HG03521 (cell line): Measurements from ENCODE around the gene WDR19.
"Not testable (repeated sequence)": the region's sequence is repeated elsewhere in the genome, so short reads cannot be mapped to it uniquely, and the experiment has no call there.

Experiments used
- ATAC-seq: cut with Tn5 transposase; IDR thresholded peaks from one replicate; pipeline ENCODE4 v1.9.1; 2021; ENCODE audit warnings: mild to moderate bottlenecking, moderate library complexity; ENCODE audit not compliant: unreplicated experiment

Gene WDR19

DNA sequence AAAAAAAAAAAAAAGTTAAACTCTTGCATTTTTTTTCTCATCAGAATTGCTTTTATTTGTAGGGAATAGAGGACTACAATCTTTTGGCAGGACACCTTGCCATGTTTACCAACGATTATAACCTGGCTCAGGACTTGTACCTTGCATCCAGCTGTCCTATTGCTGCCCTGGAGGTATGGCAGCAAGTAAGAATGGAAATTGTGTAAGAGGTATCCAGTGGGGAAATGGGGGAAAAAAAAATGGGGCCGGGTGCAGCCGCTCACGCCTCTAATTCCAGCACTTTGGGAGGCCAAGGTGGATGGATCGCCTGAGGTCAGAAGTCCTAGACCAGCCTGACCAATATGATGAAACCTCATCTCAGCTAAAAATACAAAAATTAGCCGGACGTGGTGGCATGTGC, 49.8 kb downstream of the WDR19 start:
- no peak for ATAC-seq

DNA sequence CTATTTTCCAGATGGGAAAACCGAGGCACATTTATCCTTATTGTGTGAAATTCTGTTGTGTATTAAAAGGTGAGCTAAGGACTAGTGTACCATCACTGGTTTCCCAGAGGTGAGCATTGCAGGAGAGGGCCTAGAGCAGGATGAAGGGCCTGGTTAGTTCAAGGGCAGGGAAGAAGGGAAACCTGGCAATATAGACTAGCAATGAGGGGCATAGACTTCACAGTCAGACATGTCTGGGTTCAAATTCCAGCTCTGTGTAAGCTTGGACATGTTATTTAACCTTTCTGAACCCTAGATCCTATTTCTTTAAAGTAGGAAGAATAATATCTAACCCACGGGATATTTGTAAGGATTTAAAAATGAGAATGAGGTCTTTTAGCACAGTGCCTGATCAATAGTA, 50.8 kb downstream of the WDR19 start:
- no peak for ATAC-seq

DNA sequence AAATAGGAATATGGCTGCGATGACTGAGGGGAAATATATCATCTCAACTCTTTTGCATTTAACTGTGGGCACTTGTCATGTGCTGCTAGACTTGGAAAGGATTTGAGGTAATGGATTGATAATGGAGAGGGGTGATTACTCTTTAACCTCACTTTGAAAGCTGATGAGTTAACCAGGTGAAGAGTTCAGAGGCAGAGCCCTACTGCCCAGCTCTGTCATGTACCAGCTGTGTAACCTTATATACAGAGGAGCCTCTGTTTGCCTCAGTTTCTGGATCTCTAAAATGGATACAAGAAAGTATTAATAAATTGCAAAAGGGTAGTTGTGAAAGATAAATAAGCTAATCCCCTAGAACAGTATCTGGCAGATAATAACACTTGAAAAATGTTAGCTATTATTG, 51.5 kb downstream of the WDR19 start:
- ATAC-seq: no peak

DNA sequence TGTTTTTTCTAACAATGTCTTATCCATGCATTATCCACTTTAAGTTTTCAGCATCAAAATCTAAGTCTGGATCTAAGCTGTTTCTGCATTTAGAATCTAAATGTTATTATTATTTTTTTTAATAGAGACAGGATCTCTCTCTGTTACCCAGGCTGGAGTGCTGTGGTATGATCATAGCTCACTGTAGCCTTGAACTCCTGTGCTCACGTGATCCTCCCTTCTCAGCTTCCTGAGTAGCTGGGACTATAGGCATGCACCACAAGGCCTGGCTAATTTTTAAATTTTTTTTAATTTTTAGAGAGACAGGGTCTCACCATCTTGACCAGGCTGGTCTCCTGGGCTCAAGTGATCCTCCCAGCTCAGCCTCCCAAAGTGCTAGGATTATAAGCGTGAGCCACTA, 52.7 kb downstream of the WDR19 start:
- ATAC-seq: no peak

DNA sequence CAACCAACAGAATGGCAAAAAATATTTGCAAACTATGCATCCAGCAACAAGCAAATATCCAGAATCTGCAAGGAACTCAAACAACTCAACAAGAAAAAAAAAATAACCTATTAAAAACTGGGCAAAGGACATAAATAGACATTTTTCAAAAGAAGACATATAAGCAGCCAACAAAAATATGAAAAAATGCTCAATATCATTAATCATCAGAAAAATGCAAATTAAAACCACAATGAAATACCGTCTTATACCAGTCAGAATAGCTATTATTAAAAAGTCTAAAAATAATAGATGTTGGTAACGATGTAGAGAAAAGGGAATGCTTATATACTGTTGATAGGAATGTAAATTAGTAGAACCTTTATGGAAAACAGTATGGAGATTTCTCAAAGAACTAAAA, 53.4 kb downstream of the WDR19 start:
- ATAC-seq: no peak

DNA sequence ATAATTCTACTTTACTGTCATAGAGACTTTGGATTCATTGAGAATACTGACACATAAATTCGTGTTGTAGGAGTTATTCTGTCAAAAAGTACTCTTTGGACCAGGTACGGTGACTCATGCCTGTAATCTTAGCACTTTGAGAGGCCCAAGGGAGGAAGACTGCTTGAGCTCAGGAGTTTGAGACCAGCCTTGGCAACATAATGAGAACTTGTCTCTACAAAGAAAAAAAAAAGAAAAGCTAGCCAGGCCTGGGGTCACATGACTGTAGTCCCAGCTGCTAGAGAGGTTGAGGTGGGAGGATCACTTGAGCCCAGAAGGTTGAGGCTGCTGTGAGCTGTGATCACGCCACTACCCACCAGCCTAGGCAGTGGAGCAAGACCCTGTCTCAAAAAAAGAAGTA, 54.9 kb downstream of the WDR19 start:
- ATAC-seq: no peak

DNA sequence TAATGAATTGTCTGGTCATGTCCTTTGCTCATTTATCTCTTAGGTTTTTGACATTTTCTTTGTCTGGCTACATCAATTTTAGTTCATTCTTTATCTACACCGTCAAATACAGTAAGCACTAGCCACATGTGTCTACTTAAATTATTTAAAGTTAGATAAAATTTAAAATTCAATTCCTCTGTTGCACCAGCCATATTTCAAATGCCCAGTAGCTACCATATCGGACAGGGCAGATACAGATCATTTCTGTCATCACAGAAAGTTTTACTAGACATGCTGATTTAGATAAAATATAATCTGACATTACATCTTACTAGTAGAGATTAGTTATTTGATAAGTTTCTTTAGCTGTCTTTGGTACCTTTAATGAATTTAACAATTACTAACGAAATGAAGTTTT, 61.1 kb downstream of the WDR19 start:
- ATAC-seq: no peak

DNA sequence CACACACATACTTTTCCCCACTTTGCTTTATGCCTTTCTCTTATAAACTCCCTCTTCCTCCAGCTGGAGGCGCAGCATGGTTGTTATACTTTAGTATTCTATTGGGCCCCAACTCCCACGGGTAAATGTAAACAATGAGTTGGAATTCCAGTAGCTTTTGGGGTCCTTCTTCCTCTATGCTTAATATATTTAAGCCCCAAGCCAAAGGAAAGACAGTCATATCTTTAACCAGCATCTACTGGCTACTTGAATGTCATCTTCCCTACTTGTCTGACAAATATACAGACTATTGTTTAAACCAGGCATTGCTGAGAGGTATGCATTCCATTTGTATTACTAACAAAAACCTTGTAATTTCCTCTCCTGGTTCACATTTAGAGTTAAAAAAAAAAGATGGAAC, 72.9 kb downstream of the WDR19 start:
- no peak for ATAC-seq

DNA sequence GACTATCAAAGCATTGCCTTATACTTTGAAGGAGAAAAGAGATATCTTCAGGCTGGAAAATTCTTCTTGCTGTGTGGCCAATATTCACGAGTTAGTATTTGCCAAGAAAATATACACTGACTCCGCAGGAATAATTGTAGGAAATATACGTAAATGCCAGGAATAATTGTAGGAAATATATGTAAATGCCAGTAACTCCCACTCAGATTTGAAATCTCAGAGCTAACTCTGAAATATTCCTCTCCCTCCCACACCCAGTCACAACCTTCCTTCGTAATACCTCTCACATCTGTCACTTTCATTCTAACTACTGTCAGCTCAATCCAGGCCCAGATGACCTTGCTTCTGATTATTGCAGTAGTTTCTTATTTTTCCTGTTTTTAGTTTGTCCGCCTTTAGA, 73.5 kb downstream of the WDR19 start:
- no peak for ATAC-seq

DNA sequence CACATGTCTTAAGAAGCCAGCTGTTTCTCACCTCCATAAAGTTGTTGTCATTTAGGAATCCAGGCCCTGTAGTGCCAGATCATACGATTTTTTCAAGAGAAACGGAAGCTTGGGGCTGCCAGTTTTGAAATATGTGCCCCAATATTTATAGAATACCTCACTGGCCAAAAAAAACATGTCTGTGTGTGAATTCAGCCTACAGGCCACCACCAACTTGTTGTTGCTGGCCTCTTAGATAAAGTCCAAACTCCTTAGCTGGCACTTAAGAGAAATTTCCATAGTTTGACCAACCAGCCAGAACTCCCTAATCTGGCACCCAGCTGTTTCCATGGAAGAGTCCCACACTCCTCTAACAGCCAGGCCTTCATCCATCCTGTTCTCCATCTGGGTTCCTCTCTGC, 74.1 kb downstream of the WDR19 start:
- no peak for ATAC-seq

DNA sequence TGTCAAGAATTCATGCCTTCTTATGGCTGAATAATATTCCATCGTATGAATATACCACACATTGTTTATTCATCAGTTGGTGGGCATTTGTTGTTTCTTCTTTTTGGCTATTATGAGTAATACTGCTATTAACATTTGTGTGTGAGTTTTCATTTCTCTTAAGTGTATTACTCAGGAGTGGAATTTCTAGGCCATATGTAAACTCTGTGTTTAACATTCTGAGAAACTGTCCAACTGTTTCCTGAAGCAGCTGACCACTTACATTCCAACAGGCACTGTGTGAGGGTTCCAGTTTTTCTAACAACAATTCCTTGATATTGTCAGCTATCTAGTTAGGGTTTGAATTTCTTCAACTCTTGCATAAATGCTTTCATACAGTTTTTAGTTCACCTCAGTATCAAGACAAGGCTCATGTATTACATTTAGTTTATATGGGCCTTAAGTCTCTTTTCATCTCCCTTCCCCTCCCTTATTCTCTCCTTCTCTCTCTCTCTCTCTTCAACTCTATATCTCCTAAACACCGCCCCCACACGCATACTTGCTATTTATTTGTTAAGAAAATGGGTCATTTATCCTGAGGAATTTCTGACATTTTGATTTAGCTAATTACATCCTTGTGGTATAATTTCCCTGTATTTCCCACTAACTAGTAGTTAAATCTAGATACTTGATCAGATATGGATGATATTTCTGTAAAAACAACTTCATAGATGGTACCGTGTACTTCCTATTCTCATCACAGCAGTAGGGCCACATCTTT, 77.4 kb downstream of the WDR19 start:
- ATAC-seq: no peak

DNA sequence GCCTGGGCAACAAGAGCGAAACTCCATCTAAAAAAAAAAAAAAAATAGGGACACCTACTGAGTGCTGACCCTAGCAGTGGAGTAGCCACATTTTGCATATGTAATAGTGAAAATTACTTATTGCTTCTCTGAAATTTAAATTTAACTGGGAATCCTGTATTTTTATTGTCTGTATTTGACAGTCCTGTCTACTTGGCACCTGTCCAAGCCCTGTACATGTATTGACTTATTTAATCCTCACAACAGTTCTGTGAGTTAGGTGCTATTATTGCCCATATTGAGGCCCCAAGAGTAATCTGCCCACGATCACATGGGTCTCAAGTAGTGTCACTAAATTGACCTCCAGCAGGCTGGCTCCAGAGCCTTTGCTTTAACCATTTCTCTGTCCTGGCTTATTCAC, 81.6 kb downstream of the WDR19 start:
- ATAC-seq: no peak

DNA sequence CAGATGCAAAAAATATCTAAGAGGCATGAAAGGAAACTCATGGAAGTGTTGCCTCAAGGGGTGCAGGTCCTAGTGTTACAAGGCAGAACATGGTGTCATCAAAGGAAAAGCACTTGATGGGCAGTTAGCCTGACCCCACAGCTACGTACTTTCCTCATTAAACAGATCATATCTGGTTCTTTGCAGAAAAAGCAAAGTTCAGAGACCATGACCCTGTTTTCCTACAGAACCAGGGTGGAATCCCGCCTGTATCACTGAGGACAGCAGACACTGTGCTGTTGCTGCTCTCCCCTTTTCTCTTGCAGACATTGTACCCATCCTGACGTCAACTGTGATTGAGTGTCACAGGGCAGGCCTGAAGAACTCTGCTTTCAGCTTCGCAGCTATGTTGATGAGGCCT, 92.2 kb downstream of the WDR19 start:
- ATAC-seq: no peak

DNA sequence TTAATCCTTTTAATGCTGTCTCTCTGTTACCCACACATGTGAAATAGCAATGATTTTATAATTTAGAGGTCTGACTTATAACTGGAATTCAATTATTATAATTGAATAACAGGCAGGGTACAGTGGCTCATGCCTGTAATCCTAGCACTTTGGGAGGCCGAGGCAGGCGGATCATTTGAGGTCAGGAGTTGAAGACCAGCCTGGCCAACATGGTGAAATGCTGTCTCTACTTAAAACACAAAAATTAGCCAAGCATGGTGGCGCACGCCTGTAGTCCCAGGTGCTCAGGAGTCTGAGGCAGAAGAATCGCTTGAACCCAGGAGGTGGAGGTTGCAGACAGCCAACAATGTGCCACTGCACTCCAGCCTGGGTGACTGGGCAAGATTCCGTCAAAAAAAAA, 95.3 kb downstream of the WDR19 start:
- not testable (repeated sequence) for ATAC-seq

DNA sequence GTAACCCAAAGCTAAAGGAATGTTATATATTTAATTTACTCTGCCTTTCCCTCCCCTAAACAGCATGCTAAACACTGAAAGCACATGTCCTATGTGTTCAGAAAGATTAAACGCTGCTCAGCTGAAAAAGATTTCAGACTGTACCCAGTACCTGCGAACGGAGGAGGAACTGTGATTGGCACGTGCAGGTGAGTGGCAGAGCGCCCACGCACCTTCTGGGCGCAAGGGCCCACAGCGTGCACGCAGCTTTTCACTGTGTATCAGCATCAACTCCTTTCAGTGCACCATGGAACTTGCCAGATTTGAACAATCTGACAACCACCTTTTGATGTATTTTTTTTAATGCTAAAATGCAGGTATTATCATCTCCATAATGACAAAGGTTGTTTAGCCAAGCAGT, 96.1 kb downstream of the WDR19 start:
- ATAC-seq: no peak

DNA sequence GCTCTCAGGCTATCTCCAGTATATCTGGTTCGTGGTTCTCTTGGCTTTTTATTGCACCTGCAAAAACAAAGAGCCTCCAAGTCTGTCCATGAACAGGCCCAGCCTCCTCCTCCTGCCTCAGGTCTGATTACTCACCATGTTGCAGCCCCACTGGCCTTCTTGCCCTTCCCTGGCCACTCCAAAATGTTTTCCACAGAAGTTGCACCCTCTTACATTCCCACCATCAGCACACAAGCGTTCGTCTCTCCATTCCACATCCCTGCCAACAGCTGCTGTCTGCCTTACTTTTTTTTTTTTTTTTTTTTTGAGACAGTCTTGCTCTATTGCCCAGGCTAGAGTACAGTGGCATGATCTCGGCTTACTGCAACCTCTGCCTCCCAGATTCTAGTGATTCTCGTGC, 97.1 kb downstream of the WDR19 start:
- ATAC-seq: no peak

DNA sequence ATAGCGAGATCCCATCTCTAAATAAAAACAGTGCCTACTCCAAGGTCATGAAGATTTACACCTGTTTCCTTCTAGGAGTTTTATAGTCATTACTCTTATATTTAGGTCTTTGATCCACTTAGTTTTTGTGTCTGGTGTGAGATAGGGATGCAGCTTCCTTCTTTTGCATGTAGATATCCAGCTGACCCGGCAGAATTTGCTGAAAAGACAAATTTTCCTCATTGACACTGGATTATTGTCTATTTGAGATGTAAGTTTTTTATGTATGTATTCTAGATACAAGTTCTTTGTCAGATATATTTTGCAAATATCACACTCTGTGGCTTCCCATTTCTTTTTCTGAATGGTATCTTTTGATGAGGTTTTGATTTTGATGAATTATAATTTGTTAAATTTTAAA, 98.4 kb downstream of the WDR19 start:
- ATAC-seq: no peak

DNA sequence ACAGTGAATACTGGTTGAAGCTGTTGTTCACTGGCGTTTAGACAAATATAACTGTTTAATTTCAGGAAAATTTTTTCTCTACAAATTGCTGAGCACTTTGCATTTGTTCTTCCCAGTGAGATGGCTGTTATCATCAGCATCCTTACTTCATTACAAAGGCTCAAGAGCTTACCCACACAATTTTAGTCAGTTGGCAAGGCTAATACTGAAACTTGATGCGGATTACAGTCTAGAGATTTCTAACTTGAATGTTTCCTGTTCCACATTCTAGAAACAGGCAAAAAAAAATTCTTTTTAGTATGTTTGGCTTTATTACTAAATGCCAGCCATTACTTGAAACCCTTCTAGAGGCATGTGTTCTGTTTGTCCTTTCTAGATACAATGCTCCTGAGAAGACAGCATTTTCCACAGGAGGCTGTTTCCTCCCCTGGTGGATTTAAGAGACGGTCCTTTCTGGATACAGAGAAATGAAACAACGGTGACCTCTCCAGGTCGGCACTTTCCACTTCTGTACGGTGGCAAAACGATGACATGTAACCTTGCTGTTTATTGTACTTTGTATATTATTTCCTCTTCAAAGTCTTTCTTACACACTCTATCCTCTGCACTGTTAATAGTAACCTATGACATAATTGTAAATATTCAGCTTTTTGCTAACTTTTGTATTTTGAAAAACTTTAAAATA, 102.9 kb downstream of the WDR19 start:
- no peak for ATAC-seq

DNA sequence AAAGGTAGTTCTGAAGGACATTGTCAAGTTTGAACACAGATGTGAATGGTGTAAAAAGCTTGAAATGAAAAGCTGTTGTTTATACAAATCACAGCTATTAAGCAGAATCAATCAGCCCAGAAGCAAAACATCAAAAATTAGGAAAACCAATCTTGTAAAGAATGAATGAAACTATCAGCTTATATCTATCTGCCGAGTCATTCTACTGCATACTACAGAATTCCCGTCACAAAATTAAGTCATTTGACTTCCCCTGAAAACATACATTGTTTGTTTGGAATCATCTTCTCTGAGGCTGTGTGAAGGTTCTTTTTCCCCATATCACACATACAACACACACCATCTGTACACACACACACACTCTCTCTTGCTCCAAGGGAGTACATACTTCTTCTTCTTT, 103.5 kb downstream of the WDR19 start:
- ATAC-seq: no peak

DNA sequence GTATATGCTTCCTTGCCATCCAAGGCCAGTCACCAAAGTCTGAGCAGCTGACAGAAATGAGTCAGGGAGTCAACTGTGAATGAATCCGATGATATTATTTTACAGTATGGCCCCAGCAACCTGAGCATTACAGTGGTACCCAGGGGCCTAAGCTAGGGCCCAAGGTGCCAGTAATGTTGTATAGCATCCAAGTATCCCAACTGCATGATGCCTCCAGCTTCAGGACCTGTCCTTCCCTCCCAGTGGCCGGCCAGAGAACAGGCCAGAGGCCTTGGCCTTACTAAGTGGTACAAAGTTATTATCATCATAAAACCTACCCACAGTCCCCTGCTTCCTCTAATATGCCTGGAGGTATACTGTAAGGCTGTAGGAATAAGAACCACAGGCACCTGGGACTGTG, 103.9 kb downstream of the WDR19 start:
- ATAC-seq: no peak

DNA sequence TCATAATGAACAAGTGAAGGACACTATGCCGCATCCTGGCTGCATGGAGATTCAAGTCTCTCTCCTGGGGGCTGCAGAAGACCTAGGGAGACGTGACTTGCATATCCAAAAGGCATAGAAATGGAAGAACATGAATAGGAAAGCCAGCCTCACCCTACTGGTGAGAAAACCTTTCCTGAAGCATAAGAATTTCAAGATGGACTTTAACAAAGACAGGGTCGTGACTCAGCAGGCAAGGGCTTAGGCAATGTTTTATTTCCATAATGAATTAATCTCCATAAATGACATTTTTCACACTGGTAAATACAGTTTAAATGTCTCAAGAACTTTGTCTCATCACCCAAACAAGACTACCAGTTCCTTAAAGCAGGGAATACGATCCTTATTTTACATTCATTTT, 104.9 kb downstream of the WDR19 start:
- no peak for ATAC-seq

DNA sequence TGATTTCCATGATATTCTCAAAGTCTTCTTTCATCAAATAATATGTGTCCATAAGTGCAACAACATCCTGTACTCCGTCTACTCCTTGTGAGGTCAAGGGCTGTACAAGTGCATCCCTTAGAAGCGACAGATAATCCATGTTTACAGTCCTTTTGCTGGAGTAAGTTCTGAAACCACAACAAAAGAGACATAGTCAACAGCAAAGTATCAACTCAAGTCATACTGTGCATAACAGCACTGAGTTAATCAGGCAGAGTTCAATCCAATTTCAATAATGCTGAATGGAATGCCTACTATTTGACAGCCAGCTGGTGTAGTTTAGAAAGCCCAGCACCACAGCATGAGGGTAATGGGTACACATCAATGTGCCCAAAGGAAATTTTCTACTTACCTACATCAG, 109.4 kb downstream of the WDR19 start:
- ATAC-seq: no peak

DNA sequence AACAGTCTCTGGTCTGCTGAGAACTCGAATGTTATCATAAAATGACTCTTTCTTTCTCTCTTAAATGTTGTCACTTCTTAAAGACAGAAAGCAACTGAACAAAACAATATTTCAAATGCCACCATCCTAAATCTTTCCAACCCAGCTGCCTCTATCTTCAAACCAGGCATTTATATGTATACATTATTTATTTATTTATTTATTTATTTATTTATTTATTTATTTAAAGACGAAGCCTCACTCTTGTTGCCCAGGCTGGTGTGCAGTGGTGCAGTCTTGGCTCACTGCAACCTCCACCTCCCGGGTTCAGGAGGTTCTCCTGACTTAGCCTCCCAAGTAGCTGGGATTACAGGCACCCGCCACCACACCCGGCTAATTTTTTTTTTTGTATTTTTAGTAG, 110.1 kb downstream of the WDR19 start:
- not testable (repeated sequence) for ATAC-seq
